ENCODE data around the gene RIOK3.
"Not testable (repeated sequence)": the region's sequence is repeated elsewhere in the genome, so short reads cannot be mapped to it uniquely, and the experiment has no call there.

The RIOK3 gene

GRCh38 chr18:23429538-23429937 lies 23.5 kb upstream of the RIOK3 start:
- H3K27me3 ChIP-seq (ENCODE audit: insufficient read depth, low read length); H3K27ac ChIP-seq (ENCODE audit: low read length); H3K9ac ChIP-seq (ENCODE audit: low read depth, low read length); H3K4me3 ChIP-seq (ENCODE audit: low read length); H3K9me3 ChIP-seq (ENCODE audit: insufficient read depth, low read depth, low read length); H3K4me1 ChIP-seq (ENCODE audit: insufficient read depth, low read length); H3K36me3 ChIP-seq (ENCODE audit: insufficient read depth, low read depth, low read length): not testable (repeated sequence)

GRCh38 chr18:23433360-23433759 lies 19.7 kb upstream of the RIOK3 start:
- no peak overlapping the region for H3K4me3 ChIP-seq (ENCODE audit: low read length)
- H3K27me3 ChIP-seq (ENCODE audit: insufficient read depth, low read length), result no peaks in the 10 kb centered on the region
- no peak overlapping the region for H3K27ac ChIP-seq (ENCODE audit: low read length)
- no peak overlapping the region for H3K9ac ChIP-seq (ENCODE audit: low read depth, low read length)
- H3K36me3 ChIP-seq (ENCODE audit: insufficient read depth, low read depth, low read length), result no peaks in the 10 kb centered on the region
- H3K4me1 ChIP-seq (ENCODE audit: insufficient read depth, low read length), result no peaks in the 10 kb centered on the region
- no peaks in the 10 kb centered on the region for H3K9me3 ChIP-seq (ENCODE audit: insufficient read depth, low read depth, low read length)

GRCh38 chr18:23437357-23438045 lies 15.6 kb upstream of the RIOK3 start:
- Histone ChIP-seq H3K4me1 (ENCODE audit: insufficient read depth, low read length) (no peaks in the 10 kb centered on the region), H3K36me3 (ENCODE audit: insufficient read depth, low read depth, low read length) (no peaks in the 10 kb centered on the region), H3K27me3 (ENCODE audit: insufficient read depth, low read length) (0 out of 2 replicates have a peak, but pooled peaks cover 4% of the 10 kb centered on the region), H3K4me3 (ENCODE audit: low read length) (peak overlapping the region; percentile 87), H3K27ac (ENCODE audit: low read length) (no peak overlapping the region), H3K9me3 (ENCODE audit: insufficient read depth, low read depth, low read length) (no peaks in the 10 kb centered on the region), H3K9ac (ENCODE audit: low read depth, low read length) (peak overlapping the region; percentile 81; the same call in 1 of the 2 replicates)

GRCh38 chr18:23438046-23438377 lies 15.1 kb upstream of the RIOK3 start:
- Histone ChIP-seq H3K27ac (ENCODE audit: low read length) (no peak overlapping the region), H3K4me1 (ENCODE audit: insufficient read depth, low read length) (no peaks in the 10 kb centered on the region), H3K27me3 (ENCODE audit: insufficient read depth, low read length) (0 out of 2 replicates have a peak, but pooled peaks cover 4% of the 10 kb centered on the region), H3K9me3 (ENCODE audit: insufficient read depth, low read depth, low read length) (no peaks in the 10 kb centered on the region), H3K4me3 (ENCODE audit: low read length) (peak overlapping the region; percentile 87), H3K36me3 (ENCODE audit: insufficient read depth, low read depth, low read length) (no peaks in the 10 kb centered on the region), H3K9ac (ENCODE audit: low read depth, low read length) (no peak overlapping the region)

GRCh38 chr18:23438608-23439366 lies 14.3 kb upstream of the RIOK3 start:
- Histone ChIP-seq H3K36me3 (ENCODE audit: insufficient read depth, low read depth, low read length) (no peaks in the 10 kb centered on the region), H3K9ac (ENCODE audit: low read depth, low read length) (no peak overlapping the region), H3K4me3 (ENCODE audit: low read length) (no peak overlapping the region), H3K27me3 (ENCODE audit: insufficient read depth, low read length) (0 out of 2 replicates have a peak, but pooled peaks cover 4% of the 10 kb centered on the region), H3K9me3 (ENCODE audit: insufficient read depth, low read depth, low read length) (no peaks in the 10 kb centered on the region), H3K4me1 (ENCODE audit: insufficient read depth, low read length) (no peaks in the 10 kb centered on the region), H3K27ac (ENCODE audit: low read length) (no peak overlapping the region)

GRCh38 chr18:23440131-23440530 lies 13.0 kb upstream of the RIOK3 start:
- Histone ChIP-seq H3K9ac (ENCODE audit: low read depth, low read length) (no peak overlapping the region), H3K27me3 (ENCODE audit: insufficient read depth, low read length) (0 out of 2 replicates have a peak, but pooled peaks cover 4% of the 10 kb centered on the region), H3K27ac (ENCODE audit: low read length) (no peak overlapping the region), H3K4me1 (ENCODE audit: insufficient read depth, low read length) (no peaks in the 10 kb centered on the region), H3K4me3 (ENCODE audit: low read length) (no peak overlapping the region), H3K36me3 (ENCODE audit: insufficient read depth, low read depth, low read length) (no peaks in the 10 kb centered on the region), H3K9me3 (ENCODE audit: insufficient read depth, low read depth, low read length) (no peaks in the 10 kb centered on the region)

GRCh38 chr18:23442958-23443357 lies 10.1 kb upstream of the RIOK3 start:
- Histone ChIP-seq H3K4me3 (ENCODE audit: low read length) (no peak overlapping the region), H3K4me1 (ENCODE audit: insufficient read depth, low read length) (no peaks in the 10 kb centered on the region), H3K27me3 (ENCODE audit: insufficient read depth, low read length) (0 out of 2 replicates have a peak, but pooled peaks cover 4% of the 10 kb centered on the region), H3K9ac (ENCODE audit: low read depth, low read length) (no peak overlapping the region), H3K36me3 (ENCODE audit: insufficient read depth, low read depth, low read length) (no peaks in the 10 kb centered on the region), H3K9me3 (ENCODE audit: insufficient read depth, low read depth, low read length) (no peaks in the 10 kb centered on the region), H3K27ac (ENCODE audit: low read length) (no peak overlapping the region)

GRCh38 chr18:23448291-23448690 lies 4.8 kb upstream of the RIOK3 start:
- no peak overlapping the region for H3K27ac ChIP-seq (ENCODE audit: low read length)

GRCh38 chr18:23450022-23450421 lies 3.1 kb upstream of the RIOK3 start:
- Histone ChIP-seq H3K27me3 (ENCODE audit: insufficient read depth, low read length) (no peaks in the 10 kb centered on the region), H3K4me1 (ENCODE audit: insufficient read depth, low read length) (no peaks in the 10 kb centered on the region), H3K36me3 (ENCODE audit: insufficient read depth, low read depth, low read length) (no peaks in the 10 kb centered on the region), H3K9me3 (ENCODE audit: insufficient read depth, low read depth, low read length) (no peaks in the 10 kb centered on the region), H3K9ac (ENCODE audit: low read depth, low read length) (no peak overlapping the region), H3K27ac (ENCODE audit: low read length) (no peak overlapping the region), H3K4me3 (ENCODE audit: low read length) (no peak overlapping the region)

More at GRCh38 chr18:23448291-23448690, 4.8 kb upstream of the RIOK3 start:
- Histone ChIP-seq H3K36me3 (ENCODE audit: insufficient read depth, low read depth, low read length) (no peaks in the 10 kb centered on the region), H3K9me3 (ENCODE audit: insufficient read depth, low read depth, low read length) (no peaks in the 10 kb centered on the region), H3K9ac (ENCODE audit: low read depth, low read length) (no peak overlapping the region), H3K27me3 (ENCODE audit: insufficient read depth, low read length) (no peaks in the 10 kb centered on the region), H3K4me1 (ENCODE audit: insufficient read depth, low read length) (no peaks in the 10 kb centered on the region), H3K4me3 (ENCODE audit: low read length) (no peak overlapping the region)

GRCh38 chr18:23451011-23451410 lies 2.1 kb upstream of the RIOK3 start:
- Histone ChIP-seq H3K4me1 (ENCODE audit: insufficient read depth, low read length) (no peaks in the 10 kb centered on the region), H3K9me3 (ENCODE audit: insufficient read depth, low read depth, low read length) (no peaks in the 10 kb centered on the region), H3K9ac (ENCODE audit: low read depth, low read length) (no peak overlapping the region), H3K36me3 (ENCODE audit: insufficient read depth, low read depth, low read length) (no peaks in the 10 kb centered on the region), H3K4me3 (ENCODE audit: low read length) (no peak overlapping the region), H3K27ac (ENCODE audit: low read length) (no peak overlapping the region), H3K27me3 (ENCODE audit: insufficient read depth, low read length) (no peaks in the 10 kb centered on the region)

- Histone ChIP-seq H3K4me1 (ENCODE audit: insufficient read depth, low read length) (no peaks in the 10 kb centered on the region), H3K4me3 (ENCODE audit: low read length) (no peak overlapping the region), H3K36me3 (ENCODE audit: insufficient read depth, low read depth, low read length) (no peaks in the 10 kb centered on the region), H3K9me3 (ENCODE audit: insufficient read depth, low read depth, low read length) (no peaks in the 10 kb centered on the region), H3K27ac (ENCODE audit: low read length) (no peak overlapping the region), H3K27me3 (ENCODE audit: insufficient read depth, low read length) (no peaks in the 10 kb centered on the region), H3K9ac (ENCODE audit: low read depth, low read length) (no peak overlapping the region)
Observed at GRCh38 chr18:23451491-23451890, 1.6 kb upstream of the RIOK3 start.

GRCh38 chr18:23452347-23452727 lies 750 bp upstream of the RIOK3 start:
- H3K9ac ChIP-seq (ENCODE audit: low read depth, low read length), result no peak overlapping the region; the same call in 1 of the 2 replicates
- H3K9me3 ChIP-seq (ENCODE audit: insufficient read depth, low read depth, low read length), result no peaks in the 10 kb centered on the region
- peak overlapping the region; percentile 95 for H3K4me3 ChIP-seq (ENCODE audit: low read length)
- H3K4me1 ChIP-seq (ENCODE audit: insufficient read depth, low read length), result no peaks in the 10 kb centered on the region
- no peaks in the 10 kb centered on the region for H3K36me3 ChIP-seq (ENCODE audit: insufficient read depth, low read depth, low read length)
- no peak overlapping the region for H3K27ac ChIP-seq (ENCODE audit: low read length)
- H3K27me3 ChIP-seq (ENCODE audit: insufficient read depth, low read length), result no peaks in the 10 kb centered on the region
